ENCODE data around the gene MCIDAS.

DNA sequence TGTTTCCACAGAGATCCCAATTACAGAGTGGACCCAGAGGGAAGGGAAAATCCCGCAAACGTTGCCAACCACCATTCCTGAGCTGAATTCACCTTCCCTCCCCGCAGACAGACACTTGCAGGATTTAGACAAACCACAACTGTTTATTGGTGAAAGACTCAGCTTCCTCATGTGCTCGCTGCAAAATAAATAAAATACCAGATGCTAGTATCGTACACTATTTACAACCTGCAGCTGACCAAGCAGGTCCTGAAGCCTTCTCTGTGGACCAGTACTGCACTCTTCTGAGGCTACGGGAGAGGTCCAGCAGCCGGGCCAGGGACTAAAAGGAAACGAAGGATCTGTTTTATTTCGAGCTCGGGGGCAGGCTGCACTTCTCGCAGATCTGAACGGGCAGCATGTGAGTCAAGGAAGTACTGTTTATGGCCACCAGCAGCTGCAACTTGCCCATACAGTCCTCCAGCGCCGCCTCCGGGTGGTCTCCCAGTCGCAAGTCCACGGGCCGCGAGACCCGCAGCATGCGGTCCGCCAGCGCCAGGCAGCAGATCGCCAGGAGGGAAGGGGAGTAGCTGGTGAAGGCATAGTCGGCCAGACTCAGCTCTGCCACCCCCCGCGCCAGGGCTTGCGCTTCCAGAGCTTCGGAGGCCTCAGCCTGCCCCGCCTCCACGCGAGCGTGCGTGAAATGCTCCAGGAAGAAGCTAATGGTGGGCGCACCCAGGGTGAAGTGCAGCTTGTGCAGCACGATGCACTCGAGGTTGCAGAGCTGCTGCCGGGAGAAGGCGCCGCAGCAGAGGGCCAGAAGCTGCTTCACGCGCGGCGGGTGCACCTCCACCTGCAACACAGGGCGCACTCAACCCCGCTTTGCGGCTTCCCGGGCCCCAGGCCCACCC is 4.2 kb upstream of the MCIDAS start:
- TF ChIP-seq, protein P1, sequence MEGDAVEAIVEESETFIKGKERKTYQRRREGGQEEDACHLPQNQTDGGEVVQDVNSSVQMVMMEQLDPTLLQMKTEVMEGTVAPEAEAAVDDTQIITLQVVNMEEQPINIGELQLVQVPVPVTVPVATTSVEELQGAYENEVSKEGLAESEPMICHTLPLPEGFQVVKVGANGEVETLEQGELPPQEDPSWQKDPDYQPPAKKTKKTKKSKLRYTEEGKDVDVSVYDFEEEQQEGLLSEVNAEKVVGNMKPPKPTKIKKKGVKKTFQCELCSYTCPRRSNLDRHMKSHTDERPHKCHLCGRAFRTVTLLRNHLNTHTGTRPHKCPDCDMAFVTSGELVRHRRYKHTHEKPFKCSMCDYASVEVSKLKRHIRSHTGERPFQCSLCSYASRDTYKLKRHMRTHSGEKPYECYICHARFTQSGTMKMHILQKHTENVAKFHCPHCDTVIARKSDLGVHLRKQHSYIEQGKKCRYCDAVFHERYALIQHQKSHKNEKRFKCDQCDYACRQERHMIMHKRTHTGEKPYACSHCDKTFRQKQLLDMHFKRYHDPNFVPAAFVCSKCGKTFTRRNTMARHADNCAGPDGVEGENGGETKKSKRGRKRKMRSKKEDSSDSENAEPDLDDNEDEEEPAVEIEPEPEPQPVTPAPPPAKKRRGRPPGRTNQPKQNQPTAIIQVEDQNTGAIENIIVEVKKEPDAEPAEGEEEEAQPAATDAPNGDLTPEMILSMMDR (IDR thresholded peaks at IDR 0.05; ENCODE audit: low read depth, low read length): no peak
- TF ChIP-seq EZH2phosphoT487 (IDR thresholded peaks at IDR 0.05; ENCODE audit: low read depth): no peak
